GM12874 (cell line): Measurements from ENCODE around the gene DUSP3.

Source experiments
- CTCF ChIP-seq: IDR thresholded peaks from 2 replicates; pipeline ENCODE4 v1.5.1; 2011; ENCODE audit warnings: low read depth, mild to moderate bottlenecking, control low read depth, low read length, moderate library complexity; ENCODE audit not compliant: insufficient read depth

The DUSP3 gene

GRCh38 chr17:43756201-43756600 is 22.6 kb downstream of the DUSP3 start:
- no peak for TF ChIP-seq CTCF

- TF ChIP-seq CTCF, result no peak
These were observed 23.3 kb downstream of the DUSP3 start for GRCh38 chr17:43755389-43755875.

- TF ChIP-seq CTCF, result no peak
These were observed 23.8 kb downstream of the DUSP3 start for GRCh38 chr17:43754947-43755346.

DNA sequence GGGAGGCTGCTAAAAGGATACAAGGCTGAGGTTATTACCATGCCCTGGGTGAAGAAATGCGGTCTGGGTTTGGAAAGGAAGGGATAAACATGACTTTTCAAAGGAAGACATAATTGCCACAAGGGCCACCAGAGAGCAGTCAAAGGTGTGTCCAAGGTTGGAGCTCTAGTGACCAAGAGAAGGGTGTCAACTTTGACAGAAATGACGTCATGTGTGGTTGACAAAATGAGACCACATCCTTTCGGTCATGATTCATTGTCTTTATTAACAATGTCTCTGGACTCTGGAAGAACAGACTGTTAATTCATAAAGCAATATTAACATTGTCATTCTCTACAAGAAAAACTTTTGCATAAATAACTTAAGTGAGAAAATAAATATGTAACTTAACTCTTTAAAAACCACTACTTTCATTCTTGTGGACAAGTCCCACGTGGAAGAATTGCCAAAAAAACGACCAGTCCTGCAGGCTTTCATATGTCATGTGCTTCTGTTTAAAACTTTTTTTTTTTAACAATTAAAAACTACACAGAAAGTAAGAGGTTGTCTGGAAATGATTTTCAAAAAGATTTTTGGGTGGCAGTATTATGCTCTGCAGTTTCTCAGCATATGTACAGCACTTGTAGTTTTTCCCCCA is 25.2 kb downstream of the DUSP3 start:
- TF ChIP-seq CTCF, result no peak

- TF ChIP-seq CTCF, result no peak
These were observed 28.6 kb downstream of the DUSP3 start for GRCh38 chr17:43750153-43750552.

- TF ChIP-seq CTCF, result no peak
These were observed 33.2 kb downstream of the DUSP3 start for GRCh38 chr17:43745541-43745940.

GRCh38 chr17:43741636-43742035 is 37.1 kb downstream of the DUSP3 start:
- TF ChIP-seq CTCF, result no peak

- no peak for TF ChIP-seq CTCF
These were observed 38.2 kb downstream of the DUSP3 start for GRCh38 chr17:43740541-43740940.
